Gastrocnemius medialis (tissue), 4 donors: ENCODE data around the gene GSG1L.

Source experiments
- POLR2A ChIP-seq, 2 donors: fragments of 450-650 bp; IDR thresholded peaks; one replicate each; pipeline ENCODE4 v1.6.1; 2017; ENCODE audit warnings: antibody characterized with exemption in 2 of 2, mild to moderate bottlenecking in 2 of 2, moderate library complexity in 2 of 2
- TF ChIP-seq, protein P1 (sequence below), 5 experiments: fragments of 450-650 bp in 3 of 5; fragments of 200-600 bp in 2 of 5; sonication (generic) in 2 of 5; IDR thresholded peaks in 4 of 5; conservative IDR thresholded peaks in 1 of 5; 1 replicate in 4 of 5; 2 replicates in 1 of 5; pipeline ENCODE4 v1.5.1; 2016 to 2019; ENCODE audit warnings: antibody characterized with exemption in 5 of 5, mild to moderate bottlenecking in 3 of 5, moderate library complexity in 3 of 5

- TF ChIP-seq, protein P1, sequence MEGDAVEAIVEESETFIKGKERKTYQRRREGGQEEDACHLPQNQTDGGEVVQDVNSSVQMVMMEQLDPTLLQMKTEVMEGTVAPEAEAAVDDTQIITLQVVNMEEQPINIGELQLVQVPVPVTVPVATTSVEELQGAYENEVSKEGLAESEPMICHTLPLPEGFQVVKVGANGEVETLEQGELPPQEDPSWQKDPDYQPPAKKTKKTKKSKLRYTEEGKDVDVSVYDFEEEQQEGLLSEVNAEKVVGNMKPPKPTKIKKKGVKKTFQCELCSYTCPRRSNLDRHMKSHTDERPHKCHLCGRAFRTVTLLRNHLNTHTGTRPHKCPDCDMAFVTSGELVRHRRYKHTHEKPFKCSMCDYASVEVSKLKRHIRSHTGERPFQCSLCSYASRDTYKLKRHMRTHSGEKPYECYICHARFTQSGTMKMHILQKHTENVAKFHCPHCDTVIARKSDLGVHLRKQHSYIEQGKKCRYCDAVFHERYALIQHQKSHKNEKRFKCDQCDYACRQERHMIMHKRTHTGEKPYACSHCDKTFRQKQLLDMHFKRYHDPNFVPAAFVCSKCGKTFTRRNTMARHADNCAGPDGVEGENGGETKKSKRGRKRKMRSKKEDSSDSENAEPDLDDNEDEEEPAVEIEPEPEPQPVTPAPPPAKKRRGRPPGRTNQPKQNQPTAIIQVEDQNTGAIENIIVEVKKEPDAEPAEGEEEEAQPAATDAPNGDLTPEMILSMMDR (IDR thresholded peaks at IDR 0.05 in 4 of 5, conservative IDR thresholded peaks at IDR 0.05 in 1 of 5): no peak
- no peak for TF ChIP-seq POLR2A (IDR thresholded peaks at IDR 0.05)
Measured at GRCh38 chr16:27924411-27925118, 138.9 kb downstream of the GSG1L start.
